Ovary (tissue), 9 donors: ENCODE data around the gene GJC2. TPM values are rescaled to one million over a fixed set of nuclear protein-coding genes. Genes with fewer than 3 reads are reported as not detected.

Experiments
- DNase-seq, 5 donors: peaks; one replicate each; pipeline ENCODE4 v3.0.0-alpha.2; 2019 to 2020
- H3K27ac ChIP-seq, 2 donors: fragments of 200-600 bp; one replicate each; pipeline versions ENCODE4 v1.5.1 to v1.8.0; 2019 to 2022
- H3K27me3 ChIP-seq: fragments of 200-600 bp; one replicate; pipeline ENCODE4 v1.8.0; 2022
- H3K36me3 ChIP-seq: fragments of 200-600 bp; sonication (generic); one replicate; pipeline ENCODE4 v1.5.1; 2019
- H3K4me1 ChIP-seq: one replicate; pipeline ENCODE4 v1.8.1; 2013; ENCODE audit warnings: mild to moderate bottlenecking, moderate library complexity; ENCODE audit not compliant: insufficient read depth
- H3K4me3 ChIP-seq: fragments of 200-600 bp; sonication (generic); one replicate; pipeline ENCODE4 v1.5.1; 2017
- H3K9me3 ChIP-seq, 2 donors: fragments of 200-600 bp in 1 of 2; sonication (generic) in 1 of 2; one replicate each; pipeline versions ENCODE4 v1.5.1 to v1.8.1; 2013 to 2019; ENCODE audit warnings: mild to moderate bottlenecking in 1 of 2, moderate library complexity in 1 of 2
- EP300 ChIP-seq: sonication (generic); formaldehyde crosslinking; IDR thresholded peaks from one replicate; pipeline ENCODE4 v1.6.1; 2017; ENCODE audit warnings: antibody characterized with exemption
- POLR2A ChIP-seq: fragments of 450-650 bp; IDR thresholded peaks from one replicate; pipeline ENCODE4 v1.6.1; 2017; ENCODE audit warnings: antibody characterized with exemption, mild to moderate bottlenecking, moderate library complexity
- WGBS, 3 donors: extraction: QIAGEN DNeasy Blood & Tissue Kit in 1 of 3; methylation state at CpG; one replicate each; pipeline versions ENCODE4 v1.1.5 to v1.1.7; 2013 to 2017; 5-methylcytosine and 5-hydroxymethylcytosine counted together
- intact Hi-C, 4 donors: fragments of 100-400 bp; cut with DNase I; formaldehyde crosslinking; loops; one replicate each; pipeline versions ENCODE4 v1.11.0 to v1.15.1; 2022 to 2023
- polyA plus RNA-seq, 2 donors: library from polyadenylated mRNA; stranded (reverse); fragments of 200-250 nt in 1 of 2; fragments of 350-450 nt in 1 of 2; fragmentation: Illumina TruSeq in 1 of 2; extraction: RNeasy Lipid Tissue Mini Kit (QIAGEN cat#74804) in 1 of 2; gene quantifications; one replicate each; pipeline ENCODE4 v1.2.3, GENCODE V29; 2013 to 2014
- total RNA-seq, 7 donors: library from RNA; depleted of rRNA in 2 of 7; stranded (reverse); fragments of >200 nt in 2 of 7; fragmentation: NEBNext Ultra II Directional in 3 of 7; extraction: Animal tissue kit (Norgen Biotek cat#: 25700) in 3 of 7; gene quantifications; one replicate each; pipeline versions ENCODE4 v1.1.0 to v1.2.4, GENCODE V29; 2016 to 2023
- TF ChIP-seq, protein P1 (sequence below), 3 donors: fragments of 450-650 bp in 2 of 3; fragments of 200-600 bp in 1 of 3; IDR thresholded peaks; one replicate each; pipeline versions ENCODE4 v1.5.1 to v1.8.0; 2016 to 2022; ENCODE audit warnings: antibody characterized with exemption in 3 of 3, mild to moderate bottlenecking in 1 of 3
- donor health status: DM: no; HTN: no; CAD: no; lungs with moderate emphysema.
- donor health status: DM: no; HTN: no; CAD: no.
- donor health status: Bipolar disorder and iron deficiency.
- donor health status: DM: yes; HTN: yes; CAD: no.
- donor health status: DM: no; HTN: no; CAD: no.
- donor health status: DM: yes; HTN: yes; CAD: no.

Gene GJC2
- total and polyA plus RNA-seq, 9 donors = 0.18 to 12.6 (median 6.1) TPM

DNA sequence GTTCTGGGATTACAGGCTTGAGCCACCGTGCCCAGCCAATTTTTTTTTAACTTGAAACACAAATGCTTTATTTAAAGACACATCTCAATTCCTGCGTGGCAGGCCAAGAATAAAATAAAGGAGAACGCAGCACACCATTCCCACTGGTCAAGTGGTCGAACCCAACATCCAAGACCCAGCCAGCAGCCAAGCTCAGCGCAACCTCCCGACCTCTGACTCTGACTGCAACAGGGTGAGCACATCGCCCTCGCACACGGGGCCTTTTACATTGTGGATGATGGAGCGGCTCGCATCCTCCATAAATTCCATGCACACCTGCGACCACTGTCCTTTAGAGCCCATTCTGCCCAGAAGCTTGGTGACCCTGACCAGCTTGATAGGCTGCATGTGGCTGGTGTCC is 15.1 kb upstream of the GJC2 start:
- Histone ChIP-seq H3K4me3 (no peak overlapping the region), H3K36me3 (no peaks in the 10 kb centered on the region), H3K4me1 (peaks cover 2% of the 10 kb centered on the region), H3K27ac (no peak overlapping the region), H3K9me3 (no peaks in the 10 kb centered on the region), H3K27me3 (no peaks in the 10 kb centered on the region)
- DNase-seq = no peak
- WGBS, 3 donors = 76 to 84% (median 81%) methylated on average over 12 of the region's 12 CpGs
- intact Hi-C loops = loop anchor here in 1 of 4 donors (5.0 to 10.0 kb wide), 2 partner anchors 350 to 378 kb away; partner anchors contain the start of gene RNF187
- TF ChIP-seq, protein P1, sequence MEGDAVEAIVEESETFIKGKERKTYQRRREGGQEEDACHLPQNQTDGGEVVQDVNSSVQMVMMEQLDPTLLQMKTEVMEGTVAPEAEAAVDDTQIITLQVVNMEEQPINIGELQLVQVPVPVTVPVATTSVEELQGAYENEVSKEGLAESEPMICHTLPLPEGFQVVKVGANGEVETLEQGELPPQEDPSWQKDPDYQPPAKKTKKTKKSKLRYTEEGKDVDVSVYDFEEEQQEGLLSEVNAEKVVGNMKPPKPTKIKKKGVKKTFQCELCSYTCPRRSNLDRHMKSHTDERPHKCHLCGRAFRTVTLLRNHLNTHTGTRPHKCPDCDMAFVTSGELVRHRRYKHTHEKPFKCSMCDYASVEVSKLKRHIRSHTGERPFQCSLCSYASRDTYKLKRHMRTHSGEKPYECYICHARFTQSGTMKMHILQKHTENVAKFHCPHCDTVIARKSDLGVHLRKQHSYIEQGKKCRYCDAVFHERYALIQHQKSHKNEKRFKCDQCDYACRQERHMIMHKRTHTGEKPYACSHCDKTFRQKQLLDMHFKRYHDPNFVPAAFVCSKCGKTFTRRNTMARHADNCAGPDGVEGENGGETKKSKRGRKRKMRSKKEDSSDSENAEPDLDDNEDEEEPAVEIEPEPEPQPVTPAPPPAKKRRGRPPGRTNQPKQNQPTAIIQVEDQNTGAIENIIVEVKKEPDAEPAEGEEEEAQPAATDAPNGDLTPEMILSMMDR (IDR thresholded peaks at IDR 0.05) = no peak
- TF ChIP-seq POLR2A (no peak), EP300 (no peak)

DNA sequence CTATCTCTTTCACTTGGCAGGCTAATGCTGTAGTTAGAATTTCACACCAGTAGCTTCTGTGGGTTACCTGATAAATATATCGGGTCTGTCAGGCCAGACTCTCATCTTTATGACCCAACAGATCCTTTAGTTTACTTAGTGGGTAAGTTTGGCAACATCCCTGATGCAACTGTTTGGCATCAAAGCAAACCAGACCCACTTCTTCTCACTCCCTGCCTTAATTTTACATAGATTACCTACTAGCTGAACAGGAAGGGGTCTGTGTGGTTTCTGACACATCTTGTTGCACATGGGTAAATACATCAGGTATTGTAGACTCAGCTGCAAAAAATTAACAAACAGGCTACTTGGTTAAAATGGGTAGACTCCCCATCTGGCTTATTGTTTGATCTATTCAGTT is 12.8 kb upstream of the GJC2 start:
- Histone ChIP-seq H3K4me1 (peaks cover 9% of the 10 kb centered on the region), H3K27ac (no peak overlapping the region), H3K36me3 (no peaks in the 10 kb centered on the region), H3K4me3 (no peak overlapping the region), H3K9me3 (no peaks in the 10 kb centered on the region), H3K27me3 (no peaks in the 10 kb centered on the region)
- WGBS, 3 donors = 25 to 45% (median 32%) methylated on average over 1 of the region's 1 CpG
- no peak for DNase-seq
- TF ChIP-seq POLR2A (no peak), EP300 (no peak)
- TF ChIP-seq, protein P1 (IDR thresholded peaks at IDR 0.05) = no peak
- intact Hi-C loops = loop anchor here in 1 of 4 donors (10.0 kb wide), 1 partner anchor 348 kb away; the partner anchor contains the start of gene RNF187

DNA sequence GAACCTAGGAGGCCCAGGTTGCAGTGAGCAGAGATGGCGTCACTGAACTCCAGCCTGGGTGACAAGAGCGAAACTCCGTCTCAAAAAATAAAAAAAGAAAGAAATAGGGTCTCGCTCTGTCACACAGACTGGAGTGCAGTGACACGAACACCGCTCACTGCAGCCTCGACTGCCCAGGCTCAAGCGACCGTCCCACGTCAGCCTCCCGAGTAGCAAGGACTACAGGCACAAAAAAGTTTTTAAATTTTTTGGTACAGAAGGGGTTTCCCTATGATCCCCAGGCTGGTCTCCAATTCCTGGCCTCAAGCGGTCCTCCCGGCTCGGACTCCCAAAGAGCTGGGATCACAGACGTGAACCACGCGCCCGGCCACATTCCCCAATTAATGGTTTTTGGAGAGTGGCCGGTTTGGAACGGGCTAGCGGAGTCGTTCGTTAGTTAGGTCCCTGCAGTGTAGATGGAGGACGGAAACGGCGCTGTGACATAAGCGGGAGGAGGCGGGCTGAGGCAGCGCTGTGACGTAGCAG is 10.3 kb upstream of the GJC2 start:
- TF ChIP-seq POLR2A (peak; percentile 26), EP300 (no peak)
- intact Hi-C loops = loop anchor here in 1 of 4 donors (10.0 kb wide), 1 partner anchor 345 kb away; the partner anchor contains the start of gene RNF187
- Histone ChIP-seq H3K4me1 (peaks cover 16% of the 10 kb centered on the region), H3K4me3 (peak overlapping the region; percentile 83), H3K27me3 (no peaks in the 10 kb centered on the region), H3K36me3 (no peaks in the 10 kb centered on the region), H3K9me3 (no peaks in the 10 kb centered on the region), H3K27ac (peak overlapping the region; percentile 49 to 88)
- 20 to 22% (median 20%) methylated on average over 30 of the region's 30 CpGs for WGBS, 3 donors
- no peak for DNase-seq

DNA sequence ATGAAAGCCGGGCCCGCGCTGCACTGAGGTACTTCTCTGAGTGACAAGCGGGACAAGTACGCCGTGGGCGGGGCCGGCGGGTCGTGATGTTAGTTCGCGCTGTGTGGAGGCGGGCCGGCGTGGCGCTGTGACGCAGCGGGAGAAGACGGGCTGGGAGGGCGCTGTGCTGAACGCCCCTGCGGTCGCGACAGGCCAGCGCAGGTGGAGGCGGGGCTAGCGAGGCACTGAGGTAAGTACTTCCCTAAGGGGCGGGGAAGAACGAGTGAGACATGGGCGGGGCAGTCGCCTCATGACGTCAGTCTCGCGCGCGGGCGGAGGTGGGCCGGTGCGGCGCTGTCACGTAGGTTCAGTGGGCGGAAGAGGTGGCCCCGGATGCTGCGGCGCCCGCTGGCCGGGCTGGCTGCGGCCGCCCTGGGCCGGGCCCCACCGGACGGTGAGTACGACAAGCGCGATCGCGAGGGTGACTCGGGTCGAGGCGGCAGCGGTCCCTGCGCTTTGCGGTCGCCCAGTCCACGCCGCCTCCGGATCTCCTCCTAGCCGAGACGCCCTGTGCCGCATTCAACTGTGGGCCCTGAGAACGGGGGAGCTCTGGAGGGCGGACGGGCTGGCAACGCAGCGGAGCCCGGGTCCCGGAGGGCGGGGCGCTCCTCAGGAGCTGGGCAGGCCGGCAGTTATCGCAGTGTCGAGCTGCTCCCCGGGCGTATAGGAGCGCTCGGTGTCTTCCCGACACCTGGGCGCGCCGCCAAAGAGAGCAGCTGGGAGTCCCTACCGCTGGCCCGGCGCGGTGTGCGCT is 9.6 kb upstream of the GJC2 start, which contains the start of gene GUK1:
Gene GUK1 (plus strand): TSS at position 349 of the 793 bp plus-strand sequence. CDS start 24 bp downstream, at position 373.
- intact Hi-C loops = loop anchor here in 2 of 4 donors (1.0 to 10.0 kb wide), 2 partner anchors 25 to 345 kb away; partner anchors contain the start of genes IBA57 (in 1 of the 2) and RNF187 (in 1 of the 2)
- Histone ChIP-seq H3K4me1 (peaks cover 16% of the 10 kb centered on the region), H3K9me3 (no peaks in the 10 kb centered on the region), H3K36me3 (no peaks in the 10 kb centered on the region), H3K27ac (peak within 1 kb of the TSS; percentile 49 to 88), H3K4me3 (peak within 1 kb of the TSS; percentile 83), H3K27me3 (no peaks in the 10 kb centered on the region)
- TF ChIP-seq POLR2A (peak; percentile 96), EP300 (peak; percentile 81)
- TF ChIP-seq, protein P1 (IDR thresholded peaks at IDR 0.05) = peak; percentile 20 to 62 (median 55)
- DNase-seq = peak; percentile 99 to 100 (median 99)
- WGBS, 3 donors = 0% methylated on average over 78 to 95 of the region's 95 CpGs
